Vagina (tissue), 2 donors: ENCODE measurements around the gene ZNF45. TPM values are rescaled to one million over a fixed set of nuclear protein-coding genes. Genes with fewer than 3 reads are reported as not detected.
"Not testable (repeated sequence)": the region's sequence is repeated elsewhere in the genome, so short reads cannot be mapped to it uniquely, and the experiment has no call there.

Experiments
- DNase-seq, 2 donors: peaks; one replicate each; pipeline ENCODE4 v3.0.0-alpha.2; 2017; ENCODE audit errors: extremely low spot score in 2 of 2
- H3K27ac ChIP-seq: fragments of 200-600 bp; sonication (generic); one replicate; pipeline ENCODE4 v1.5.1; 2019
- H3K27me3 ChIP-seq: fragments of 200-600 bp; sonication (generic); one replicate; pipeline ENCODE4 v1.5.1; 2019
- H3K36me3 ChIP-seq, 2 donors: fragments of 200-600 bp; sonication (generic); one replicate each; pipeline ENCODE4 v1.5.1; 2017 to 2019
- H3K4me1 ChIP-seq: fragments of 200-600 bp; sonication (generic); one replicate; pipeline ENCODE4 v1.5.1; 2019
- H3K4me3 ChIP-seq, 2 donors: fragments of 200-600 bp; sonication (generic); 1 replicate in 1 of 2; 2 replicates in 1 of 2; pipeline ENCODE4 v1.5.1; 2016 to 2019
- H3K9me3 ChIP-seq: fragments of 200-600 bp; sonication (generic); one replicate; pipeline ENCODE4 v1.5.1; 2019
- POLR2A ChIP-seq, 2 donors: fragments of 450-650 bp; IDR thresholded peaks; one replicate each; pipeline ENCODE4 v1.6.1; 2017; ENCODE audit warnings: antibody characterized with exemption in 2 of 2, mild to moderate bottlenecking in 2 of 2, moderate library complexity in 2 of 2
- POLR2AphosphoS5 ChIP-seq, 2 donors: sonication (generic); formaldehyde crosslinking; IDR thresholded peaks; one replicate each; pipeline ENCODE4 v1.9.0; 2017; ENCODE audit warnings: antibody characterized with exemption in 2 of 2, mild to moderate bottlenecking in 2 of 2, low read depth in 1 of 2; ENCODE audit not compliant: insufficient read depth in 1 of 2
- intact Hi-C: fragments of 100-400 bp; cut with DNase I; formaldehyde crosslinking; loops from one replicate; pipeline ENCODE4 v1.15.1; 2023
- small RNA-seq: library from RNA; depleted of rRNA; stranded (forward); fragments of <200 nt; gene quantifications from one replicate; pipeline ENCODE3, GENCODE V24; 2016
- total RNA-seq: library from RNA; depleted of rRNA; stranded (reverse); fragments of >200 nt; gene quantifications from one replicate; pipeline ENCODE4 v1.2.3, GENCODE V29; 2016
- TF ChIP-seq, protein P1 (sequence below), 3 experiments: fragments of 450-650 bp in 2 of 3; fragments of 200-600 bp in 1 of 3; sonication (generic) in 1 of 3; IDR thresholded peaks; one replicate each; pipeline ENCODE4 v1.5.1; 2017 to 2019; ENCODE audit warnings: antibody characterized with exemption in 3 of 3, mild to moderate bottlenecking in 2 of 3, moderate library complexity in 2 of 3

Gene ZNF45
- total RNA-seq, 1 donor from 2014 or later: 8.8 TPM

DNA sequence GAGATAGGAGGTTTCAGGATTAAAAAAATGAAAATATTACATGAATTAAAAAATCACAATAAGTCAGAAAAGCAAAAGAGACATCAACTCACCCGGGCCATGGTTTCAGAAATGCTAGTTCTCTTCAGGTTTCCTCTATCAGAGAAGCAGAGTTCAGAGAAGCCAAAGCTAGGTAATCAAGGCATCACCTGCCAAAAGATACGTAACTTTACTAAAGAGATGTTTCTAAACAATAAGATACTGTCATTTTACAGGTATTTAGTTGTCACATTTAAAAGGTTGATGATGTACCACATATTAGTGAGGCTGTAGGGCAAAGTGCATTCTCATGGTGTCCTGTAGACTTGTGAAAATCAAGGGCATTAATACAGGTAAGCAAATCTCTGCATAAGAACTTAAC is 51.2 kb downstream of the ZNF45 start, which contains the start of gene ZNF404:
Gene ZNF404, minus strand, starts transcription at position 101 of the 400 bp plus-strand sequence.
- no peaks in the 10 kb centered on the region for H3K36me3 ChIP-seq
- TF ChIP-seq POLR2AphosphoS5 (IDR thresholded peaks at IDR 0.05; ENCODE audit: insufficient read depth in 1 of 2, low read depth in 1 of 2): no peak
- TF ChIP-seq, protein P1, sequence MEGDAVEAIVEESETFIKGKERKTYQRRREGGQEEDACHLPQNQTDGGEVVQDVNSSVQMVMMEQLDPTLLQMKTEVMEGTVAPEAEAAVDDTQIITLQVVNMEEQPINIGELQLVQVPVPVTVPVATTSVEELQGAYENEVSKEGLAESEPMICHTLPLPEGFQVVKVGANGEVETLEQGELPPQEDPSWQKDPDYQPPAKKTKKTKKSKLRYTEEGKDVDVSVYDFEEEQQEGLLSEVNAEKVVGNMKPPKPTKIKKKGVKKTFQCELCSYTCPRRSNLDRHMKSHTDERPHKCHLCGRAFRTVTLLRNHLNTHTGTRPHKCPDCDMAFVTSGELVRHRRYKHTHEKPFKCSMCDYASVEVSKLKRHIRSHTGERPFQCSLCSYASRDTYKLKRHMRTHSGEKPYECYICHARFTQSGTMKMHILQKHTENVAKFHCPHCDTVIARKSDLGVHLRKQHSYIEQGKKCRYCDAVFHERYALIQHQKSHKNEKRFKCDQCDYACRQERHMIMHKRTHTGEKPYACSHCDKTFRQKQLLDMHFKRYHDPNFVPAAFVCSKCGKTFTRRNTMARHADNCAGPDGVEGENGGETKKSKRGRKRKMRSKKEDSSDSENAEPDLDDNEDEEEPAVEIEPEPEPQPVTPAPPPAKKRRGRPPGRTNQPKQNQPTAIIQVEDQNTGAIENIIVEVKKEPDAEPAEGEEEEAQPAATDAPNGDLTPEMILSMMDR (IDR thresholded peaks at IDR 0.05): no peak
- TF ChIP-seq POLR2A (IDR thresholded peaks at IDR 0.05): no peak
- intact Hi-C loops: no loop called here
- H3K27me3 ChIP-seq: no peaks in the 10 kb centered on the region
- no peak within 1 kb of the TSS for H3K27ac ChIP-seq
- H3K9me3 ChIP-seq: peaks cover 47% of the 10 kb centered on the region
- no peak for DNase-seq
- no peaks in the 10 kb centered on the region for H3K4me1 ChIP-seq
- H3K4me3 ChIP-seq: no peak within 1 kb of the TSS

DNA sequence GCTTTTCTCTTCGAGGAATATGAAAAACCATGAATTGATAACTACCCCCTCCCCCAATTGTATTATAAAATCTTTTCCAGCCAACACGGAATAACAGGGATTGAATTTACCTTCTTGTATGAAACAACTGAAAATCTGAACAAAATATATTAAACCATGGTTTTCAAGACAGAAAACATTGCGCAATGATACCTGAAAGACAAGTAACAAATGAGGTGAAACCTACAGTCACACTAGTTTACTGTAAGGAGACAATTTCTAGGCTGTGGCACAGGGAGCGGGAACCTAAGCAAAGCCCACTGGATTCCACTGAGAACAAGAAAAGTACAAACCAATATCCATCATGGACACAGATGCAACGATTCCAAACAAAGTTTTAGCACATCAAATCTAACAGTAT is 54.6 kb downstream of the ZNF45 start:
- no peak for TF ChIP-seq POLR2AphosphoS5 (IDR thresholded peaks at IDR 0.05; ENCODE audit: insufficient read depth in 1 of 2, low read depth in 1 of 2)
- TF ChIP-seq POLR2A (IDR thresholded peaks at IDR 0.05): no peak
- TF ChIP-seq, protein P1 (IDR thresholded peaks at IDR 0.05): no peak
- no peak overlapping the region for H3K27ac ChIP-seq
- no peak for DNase-seq
- intact Hi-C loops: no loop called here
- H3K36me3 ChIP-seq: peaks cover 0 to 3% of the 10 kb centered on the region in 2 donors
- no peaks in the 10 kb centered on the region for H3K4me1 ChIP-seq
- H3K4me3 ChIP-seq: no peak overlapping the region
- H3K27me3 ChIP-seq: no peaks in the 10 kb centered on the region
- H3K9me3 ChIP-seq: peaks cover 52% of the 10 kb centered on the region

DNA sequence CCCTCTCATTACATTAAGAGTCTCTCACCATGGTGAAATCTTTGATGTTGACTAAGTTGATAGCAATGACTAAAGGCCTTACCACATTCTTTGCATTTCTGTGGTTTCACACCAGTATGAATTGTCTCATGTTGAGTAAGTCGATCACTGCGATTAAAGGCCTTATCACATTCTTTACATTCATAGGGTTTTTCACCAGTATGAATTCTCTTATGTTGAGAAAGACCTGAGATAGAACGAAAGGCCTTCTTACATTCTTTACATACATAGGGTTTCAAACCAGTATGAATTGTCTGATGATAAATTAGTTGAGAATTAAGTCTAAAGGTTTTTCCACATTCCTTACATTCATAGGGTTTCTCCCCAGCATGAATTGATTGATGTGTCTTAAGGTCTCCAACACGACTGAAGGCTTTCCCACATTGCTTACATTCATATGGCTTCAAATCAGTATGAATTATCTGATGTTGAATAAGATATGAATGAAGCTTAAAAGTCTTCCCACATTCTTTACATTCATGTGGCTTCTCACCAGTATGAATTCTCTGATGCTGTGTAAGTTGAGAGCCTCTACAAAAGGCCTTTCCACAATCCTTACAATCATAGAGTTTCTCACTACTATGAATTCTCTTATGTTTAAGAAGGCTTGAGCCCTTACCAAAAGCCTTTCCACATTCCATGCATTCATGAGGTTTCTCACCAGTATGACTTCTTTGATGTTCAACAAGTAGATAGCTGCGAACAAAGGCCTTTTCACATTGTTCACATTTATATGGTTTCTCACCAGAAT is 62.3 kb downstream of the ZNF45 start:
- DNase-seq: no peak
- Histone ChIP-seq H3K9me3 (peaks cover 78% of the 10 kb centered on the region), H3K4me1 (no peaks in the 10 kb centered on the region), H3K4me3 (no peak overlapping the region), H3K27ac (no peak overlapping the region), H3K27me3 (no peaks in the 10 kb centered on the region), H3K36me3 (peaks cover 0 to 12% of the 10 kb centered on the region in 2 donors)
- TF ChIP-seq POLR2AphosphoS5 (IDR thresholded peaks at IDR 0.05; ENCODE audit: insufficient read depth in 1 of 2, low read depth in 1 of 2) (no peak), POLR2A (IDR thresholded peaks at IDR 0.05) (no peak)
- TF ChIP-seq, protein P1 (IDR thresholded peaks at IDR 0.05): no peak
- intact Hi-C loops: no loop called here

DNA sequence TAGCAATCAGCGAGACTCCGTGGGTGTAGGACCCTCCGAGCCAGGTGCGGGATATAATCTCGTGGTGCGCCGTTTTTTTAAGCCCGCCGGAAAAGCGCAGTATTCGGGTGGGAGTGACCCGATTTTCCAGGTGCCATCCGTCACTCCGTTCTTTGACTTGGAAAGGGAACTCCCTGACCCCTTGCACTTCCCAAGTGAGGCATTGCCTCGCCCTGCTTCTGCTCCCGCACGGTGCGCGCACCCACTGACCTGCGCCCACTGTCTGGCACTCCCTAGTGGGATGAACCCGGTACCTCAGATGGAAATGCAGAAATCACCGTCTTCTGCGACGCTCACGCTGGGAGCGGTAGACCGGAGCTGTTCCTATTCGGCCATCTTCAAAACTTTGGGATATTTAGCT is 68.2 kb downstream of the ZNF45 start:
- H3K27ac ChIP-seq, intact Hi-C loops, H3K4me3 ChIP-seq, H3K4me1 ChIP-seq, DNase-seq, H3K27me3 ChIP-seq, H3K36me3 ChIP-seq: not testable (repeated sequence)
- H3K9me3 ChIP-seq: peaks cover 47% of the 10 kb centered on the region

Small RNAs within 50 kb of the gene (small RNA-seq; reads per million reads assigned to genes)
- not detected for gene AC006213.5

Other genes starting within 250 kb of the ZNF45 start
- not detected for gene IRGC, start 219.2 kb downstream of the ZNF45 start, total RNA-seq
- 56.5 TPM for gene SMG9, start 180.3 kb downstream of the ZNF45 start, total RNA-seq
- gene KCNN4, start 154.3 kb downstream of the ZNF45 start, total RNA-seq: 16.2 TPM
- gene LYPD5, start 132.8 kb downstream of the ZNF45 start, total RNA-seq: 3.7 TPM
- gene ZNF283, start 108.0 kb downstream of the ZNF45 start, total RNA-seq: 7.9 TPM
- 0.49 TPM for gene ZNF404, start 51.3 kb downstream of the ZNF45 start, total RNA-seq
- gene ZNF221, start 15.9 kb upstream of the ZNF45 start, total RNA-seq: 2.7 TPM
- gene ZNF155, start 48.9 kb upstream of the ZNF45 start, total RNA-seq: 8.3 TPM
- gene ZNF230, start 67.7 kb upstream of the ZNF45 start, total RNA-seq: 2.0 TPM
- gene ZNF222, start 90.1 kb upstream of the ZNF45 start, total RNA-seq: 1.7 TPM
- 17.7 TPM for gene ZNF223, start 116.8 kb upstream of the ZNF45 start, total RNA-seq
- gene ZNF284, start 136.9 kb upstream of the ZNF45 start, total RNA-seq: 2.2 TPM
- gene ZNF224, start 159.1 kb upstream of the ZNF45 start, total RNA-seq: 11.8 TPM
- 3.7 TPM for gene ZNF225, start 178.1 kb upstream of the ZNF45 start, total RNA-seq
- gene ZNF234, start 206.3 kb upstream of the ZNF45 start, total RNA-seq: 11.3 TPM
- gene ZNF226, start 229.8 kb upstream of the ZNF45 start, total RNA-seq: 11.8 TPM